ENCODE data around the gene C1orf87. TPM values are rescaled to one million over a fixed set of nuclear protein-coding genes. Genes with fewer than 3 reads are reported as not detected.

C1orf87 gene
- total RNA-seq (2014; rRNA removed; shearing (Covaris generic); ENCODE audit: low replicate concordance) = not detected in 2 replicates

GRCh38 chr1:60073605-60074278 lies at the start of gene C1orf87:
C1orf87 (minus strand) TSS chr1:60073770; CDS start chr1:60072643, 1,127 bp downstream.
- Histone ChIP-seq H3K36me3 (no peaks in the 10 kb centered on the region), H3K27me3 (no peaks in the 10 kb centered on the region), H3K9me3 (no peaks in the 10 kb centered on the region), H3K4me3 (no peak within 1 kb of the TSS)
- DNase-seq = no peak

- no peak for DNase-seq
- no peaks in the 10 kb centered on the region for H3K36me3 ChIP-seq
- no peaks in the 10 kb centered on the region for H3K9me3 ChIP-seq
- H3K27me3 ChIP-seq = no peaks in the 10 kb centered on the region
- no peak overlapping the region for H3K4me3 ChIP-seq
Measured at GRCh38 chr1:60118085-60118484, 44.5 kb upstream of the C1orf87 start.

GRCh38 chr1:60114745-60115318 lies 41.3 kb upstream of the C1orf87 start:
- Histone ChIP-seq H3K36me3 (no peaks in the 10 kb centered on the region), H3K27me3 (no peaks in the 10 kb centered on the region), H3K9me3 (no peaks in the 10 kb centered on the region), H3K4me3 (no peak overlapping the region)
- DNase-seq = no peak

- H3K36me3 ChIP-seq = no peaks in the 10 kb centered on the region
Measured at GRCh38 chr1:60113596-60113995, 40.0 kb upstream of the C1orf87 start.

GRCh38 chr1:60113028-60113427 lies 39.5 kb upstream of the C1orf87 start:
- DNase-seq = no peak
- H3K4me3 ChIP-seq = no peak overlapping the region
- H3K27me3 ChIP-seq = no peaks in the 10 kb centered on the region
- no peaks in the 10 kb centered on the region for H3K36me3 ChIP-seq
- H3K9me3 ChIP-seq = no peaks in the 10 kb centered on the region

More at GRCh38 chr1:60113596-60113995, 40.0 kb upstream of the C1orf87 start:
- no peak for DNase-seq
- no peaks in the 10 kb centered on the region for H3K27me3 ChIP-seq
- H3K9me3 ChIP-seq = no peaks in the 10 kb centered on the region
- H3K4me3 ChIP-seq = no peak overlapping the region

- Histone ChIP-seq H3K36me3 (no peaks in the 10 kb centered on the region), H3K9me3 (no peaks in the 10 kb centered on the region), H3K4me3 (no peak overlapping the region), H3K27me3 (no peaks in the 10 kb centered on the region)
- DNase-seq = no peak
Measured at GRCh38 chr1:60111716-60112115, 38.1 kb upstream of the C1orf87 start.

- Histone ChIP-seq H3K4me3 (no peak overlapping the region), H3K27me3 (no peaks in the 10 kb centered on the region), H3K36me3 (no peaks in the 10 kb centered on the region), H3K9me3 (no peaks in the 10 kb centered on the region)
- no peak for DNase-seq
Measured at GRCh38 chr1:60111118-60111517, 37.5 kb upstream of the C1orf87 start.

GRCh38 chr1:60108196-60108595 lies 34.6 kb upstream of the C1orf87 start:
- Histone ChIP-seq H3K9me3 (no peaks in the 10 kb centered on the region), H3K27me3 (no peaks in the 10 kb centered on the region), H3K36me3 (no peaks in the 10 kb centered on the region), H3K4me3 (no peak overlapping the region)
- DNase-seq = no peak

GRCh38 chr1:60103186-60103585 lies 29.6 kb upstream of the C1orf87 start:
- no peak overlapping the region for H3K4me3 ChIP-seq
- no peak for DNase-seq
- H3K9me3 ChIP-seq = no peaks in the 10 kb centered on the region
- H3K36me3 ChIP-seq = no peaks in the 10 kb centered on the region
- no peaks in the 10 kb centered on the region; the same call in 1 of the 2 replicates for H3K27me3 ChIP-seq

- no peak for DNase-seq
Measured at GRCh38 chr1:60102267-60103061, 28.9 kb upstream of the C1orf87 start.

GRCh38 chr1:60101516-60101915 lies 27.9 kb upstream of the C1orf87 start:
- no peaks in the 10 kb centered on the region; the same call in 1 of the 2 replicates for H3K27me3 ChIP-seq
- no peak overlapping the region for H3K4me3 ChIP-seq
- H3K9me3 ChIP-seq = no peaks in the 10 kb centered on the region
- DNase-seq = no peak
- H3K36me3 ChIP-seq = no peaks in the 10 kb centered on the region

More at GRCh38 chr1:60102267-60103061, 28.9 kb upstream of the C1orf87 start:
- H3K27me3 ChIP-seq = no peaks in the 10 kb centered on the region; the same call in 1 of the 2 replicates
- no peaks in the 10 kb centered on the region for H3K36me3 ChIP-seq
- no peaks in the 10 kb centered on the region for H3K9me3 ChIP-seq
- H3K4me3 ChIP-seq = no peak overlapping the region

- no peak overlapping the region for H3K4me3 ChIP-seq
- no peaks in the 10 kb centered on the region for H3K9me3 ChIP-seq
- H3K36me3 ChIP-seq = no peaks in the 10 kb centered on the region
- H3K27me3 ChIP-seq = no peaks in the 10 kb centered on the region
- no peak for DNase-seq
Measured at GRCh38 chr1:60091195-60091715, 17.7 kb upstream of the C1orf87 start.

- no peaks in the 10 kb centered on the region for H3K9me3 ChIP-seq
- H3K4me3 ChIP-seq = no peak overlapping the region
- H3K27me3 ChIP-seq = no peaks in the 10 kb centered on the region
- DNase-seq = no peak
- no peaks in the 10 kb centered on the region for H3K36me3 ChIP-seq
Measured at GRCh38 chr1:60090655-60091054, 17.1 kb upstream of the C1orf87 start.

GRCh38 chr1:60088620-60089155 lies 15.1 kb upstream of the C1orf87 start:
- Histone ChIP-seq H3K36me3 (no peaks in the 10 kb centered on the region), H3K4me3 (no peak overlapping the region), H3K27me3 (no peaks in the 10 kb centered on the region), H3K9me3 (no peaks in the 10 kb centered on the region)
- no peak for DNase-seq

GRCh38 chr1:60087681-60088080 lies 14.1 kb upstream of the C1orf87 start:
- no peaks in the 10 kb centered on the region for H3K36me3 ChIP-seq
- H3K4me3 ChIP-seq = no peak overlapping the region
- no peaks in the 10 kb centered on the region for H3K9me3 ChIP-seq
- DNase-seq = no peak
- no peaks in the 10 kb centered on the region for H3K27me3 ChIP-seq

GRCh38 chr1:60078182-60078581 lies 4.6 kb upstream of the C1orf87 start:
- Histone ChIP-seq H3K9me3 (no peaks in the 10 kb centered on the region), H3K27me3 (no peaks in the 10 kb centered on the region; the same call in 1 of the 2 replicates), H3K4me3 (no peak overlapping the region), H3K36me3 (no peaks in the 10 kb centered on the region)
- no peak for DNase-seq

- Histone ChIP-seq H3K36me3 (no peaks in the 10 kb centered on the region), H3K27me3 (no peaks in the 10 kb centered on the region), H3K4me3 (no peak overlapping the region), H3K9me3 (no peaks in the 10 kb centered on the region)
- no peak for DNase-seq
Measured at GRCh38 chr1:60071296-60071695, 2.3 kb downstream of the C1orf87 start.
